Measurements from ENCODE around the gene SLC25A51. TPM values are rescaled to one million over a fixed set of nuclear protein-coding genes. Genes with fewer than 3 reads are reported as not detected.

Gene SLC25A51
- total RNA-seq, 1 donor from 2014 or later, result 26.9 TPM

DNA sequence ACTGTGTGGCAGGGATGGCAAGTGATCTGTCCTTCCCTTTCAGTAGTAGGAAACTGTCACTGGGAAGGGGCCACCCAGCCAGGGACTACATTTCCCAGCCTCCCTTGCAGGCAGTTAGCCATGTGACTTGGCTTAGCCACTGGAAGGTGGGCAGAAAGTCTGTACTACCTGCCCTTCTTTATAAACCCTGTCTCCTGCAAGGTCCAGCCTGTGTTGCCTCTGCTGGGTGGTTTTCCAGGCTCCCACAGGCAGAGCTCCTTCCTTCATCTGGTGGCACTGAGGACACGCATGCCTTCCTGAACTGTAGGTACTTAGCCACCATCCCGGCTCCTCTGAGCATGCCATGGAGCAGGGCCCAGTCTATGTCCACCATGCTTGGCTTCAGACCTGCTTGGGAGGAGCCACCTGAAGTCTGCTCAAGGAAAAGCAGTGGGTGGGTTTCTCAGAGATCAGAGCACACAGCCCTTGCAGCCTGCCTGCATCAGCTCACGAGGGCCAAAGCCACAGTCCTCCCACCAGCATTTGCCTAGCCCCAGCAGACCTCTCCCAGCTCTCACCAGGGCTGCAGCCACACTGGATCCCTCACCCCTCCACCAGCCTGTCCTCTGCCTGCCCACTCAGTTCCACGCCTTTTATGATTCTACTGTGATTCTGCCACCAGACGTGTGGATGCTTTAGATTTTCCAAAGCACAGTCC is 16.7 kb upstream of the SLC25A51 start:
- H3K4me1 Mint-ChIP-seq (ENCODE audit: unreplicated experiment), result peaks cover 31% of the 10 kb centered on the region
- no peak for DNase-seq (ENCODE audit: extremely low spot score, unreplicated experiment)
- no peaks in the 10 kb centered on the region for H3K27me3 Mint-ChIP-seq
- H3K9me3 Mint-ChIP-seq, result no peaks in the 10 kb centered on the region
- no peak overlapping the region for H3K4me3 Mint-ChIP-seq
- no peak overlapping the region for H3K27ac Mint-ChIP-seq
- TF ChIP-seq, protein P1, sequence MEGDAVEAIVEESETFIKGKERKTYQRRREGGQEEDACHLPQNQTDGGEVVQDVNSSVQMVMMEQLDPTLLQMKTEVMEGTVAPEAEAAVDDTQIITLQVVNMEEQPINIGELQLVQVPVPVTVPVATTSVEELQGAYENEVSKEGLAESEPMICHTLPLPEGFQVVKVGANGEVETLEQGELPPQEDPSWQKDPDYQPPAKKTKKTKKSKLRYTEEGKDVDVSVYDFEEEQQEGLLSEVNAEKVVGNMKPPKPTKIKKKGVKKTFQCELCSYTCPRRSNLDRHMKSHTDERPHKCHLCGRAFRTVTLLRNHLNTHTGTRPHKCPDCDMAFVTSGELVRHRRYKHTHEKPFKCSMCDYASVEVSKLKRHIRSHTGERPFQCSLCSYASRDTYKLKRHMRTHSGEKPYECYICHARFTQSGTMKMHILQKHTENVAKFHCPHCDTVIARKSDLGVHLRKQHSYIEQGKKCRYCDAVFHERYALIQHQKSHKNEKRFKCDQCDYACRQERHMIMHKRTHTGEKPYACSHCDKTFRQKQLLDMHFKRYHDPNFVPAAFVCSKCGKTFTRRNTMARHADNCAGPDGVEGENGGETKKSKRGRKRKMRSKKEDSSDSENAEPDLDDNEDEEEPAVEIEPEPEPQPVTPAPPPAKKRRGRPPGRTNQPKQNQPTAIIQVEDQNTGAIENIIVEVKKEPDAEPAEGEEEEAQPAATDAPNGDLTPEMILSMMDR (conservative IDR thresholded peaks at IDR 0.05), result no peak
- no peaks in the 10 kb centered on the region for H3K36me3 Mint-ChIP-seq

GRCh38 chr9:37919956-37920335 is 16.0 kb upstream of the SLC25A51 start:
- DNase-seq (ENCODE audit: extremely low spot score, unreplicated experiment), result no peak
- no peaks in the 10 kb centered on the region for H3K27me3 Mint-ChIP-seq
- H3K36me3 Mint-ChIP-seq, result no peaks in the 10 kb centered on the region

GRCh38 chr9:37919246-37919955 is 15.5 kb upstream of the SLC25A51 start:
- H3K36me3 Mint-ChIP-seq, result no peaks in the 10 kb centered on the region
- peaks cover 31% of the 10 kb centered on the region for H3K4me1 Mint-ChIP-seq (ENCODE audit: unreplicated experiment)
- no peak for DNase-seq (ENCODE audit: extremely low spot score, unreplicated experiment)
- no peaks in the 10 kb centered on the region for H3K27me3 Mint-ChIP-seq
- no peak overlapping the region for H3K27ac Mint-ChIP-seq
- TF ChIP-seq, protein P1 (conservative IDR thresholded peaks at IDR 0.05), result no peak
- H3K9me3 Mint-ChIP-seq, result no peaks in the 10 kb centered on the region
- H3K4me3 Mint-ChIP-seq, result no peak overlapping the region

More at GRCh38 chr9:37919956-37920335, 16.0 kb upstream of the SLC25A51 start:
- H3K4me3 Mint-ChIP-seq, result no peak overlapping the region
- TF ChIP-seq, protein P1 (conservative IDR thresholded peaks at IDR 0.05), result no peak
- no peak overlapping the region for H3K27ac Mint-ChIP-seq
- H3K4me1 Mint-ChIP-seq (ENCODE audit: unreplicated experiment), result peaks cover 31% of the 10 kb centered on the region
- no peaks in the 10 kb centered on the region for H3K9me3 Mint-ChIP-seq

DNA sequence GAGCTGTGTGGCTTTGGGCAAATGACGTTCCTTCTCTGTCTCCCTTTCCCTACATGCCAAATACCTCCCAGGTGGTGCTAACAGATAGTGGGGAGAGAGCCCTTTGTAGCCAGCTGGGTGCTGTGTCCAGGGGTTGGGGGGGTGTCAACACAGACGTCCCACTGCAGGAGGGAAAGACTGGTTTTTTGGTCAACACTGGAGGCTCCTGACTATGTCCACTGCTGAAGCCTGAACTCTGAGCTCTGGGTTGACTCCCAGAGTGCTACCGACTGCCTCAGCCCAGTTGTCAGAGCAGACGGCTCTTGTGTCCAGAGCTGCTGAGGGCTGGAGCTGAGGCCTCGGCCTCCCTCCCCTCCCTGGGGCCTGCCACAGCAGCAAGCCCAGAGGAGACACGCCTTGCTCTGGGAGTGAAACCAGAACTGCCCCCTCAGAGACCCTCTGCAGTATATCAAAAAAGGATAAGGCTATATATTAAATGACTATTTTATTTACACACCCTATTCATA is 14.8 kb upstream of the SLC25A51 start:
- Mint-ChIP-seq H3K4me3 (no peak overlapping the region), H3K9me3 (no peaks in the 10 kb centered on the region), H3K4me1 (ENCODE audit: unreplicated experiment) (peaks cover 31% of the 10 kb centered on the region), H3K27me3 (no peaks in the 10 kb centered on the region), H3K27ac (peak overlapping the region; percentile 41), H3K36me3 (no peaks in the 10 kb centered on the region)
- TF ChIP-seq, protein P1 (conservative IDR thresholded peaks at IDR 0.05), result no peak
- DNase-seq (ENCODE audit: extremely low spot score, unreplicated experiment), result no peak

- Mint-ChIP-seq H3K9me3 (no peaks in the 10 kb centered on the region), H3K4me1 (ENCODE audit: unreplicated experiment) (peaks cover 31% of the 10 kb centered on the region)
Measured at GRCh38 chr9:37917801-37918664, 14.1 kb upstream of the SLC25A51 start.

More at GRCh38 chr9:37917801-37918664, 14.1 kb upstream of the SLC25A51 start:
- H3K27ac Mint-ChIP-seq, result peak overlapping the region; percentile 41
- TF ChIP-seq, protein P1 (conservative IDR thresholded peaks at IDR 0.05), result no peak
- H3K36me3 Mint-ChIP-seq, result no peaks in the 10 kb centered on the region
- DNase-seq (ENCODE audit: extremely low spot score, unreplicated experiment), result no peak
- no peaks in the 10 kb centered on the region for H3K27me3 Mint-ChIP-seq
- no peak overlapping the region for H3K4me3 Mint-ChIP-seq
